Measurements from ENCODE around the gene RAD51B.

The RAD51B gene

DNA sequence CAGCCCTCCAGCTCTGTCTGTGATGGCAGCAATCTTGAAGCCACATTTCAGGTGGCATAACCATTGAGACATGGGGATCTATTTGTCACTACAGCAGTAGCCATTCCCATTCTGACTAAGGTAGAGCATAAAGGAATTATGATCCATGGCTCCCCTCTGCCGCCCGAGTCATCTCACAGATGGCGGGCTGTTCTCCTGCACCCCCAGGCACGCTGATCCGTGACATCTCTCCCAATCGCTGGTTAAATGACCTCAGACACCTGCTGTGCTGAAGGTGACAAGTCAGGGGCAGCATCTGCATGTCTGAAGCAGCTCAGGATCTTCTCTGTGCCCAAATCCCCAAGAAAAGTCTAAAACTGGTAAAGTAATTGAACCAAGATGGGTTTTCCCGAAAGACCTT lies 849.0 kb downstream of the RAD51B start:
- Histone ChIP-seq H3K56ac (ENCODE audit: low read length) (no peak overlapping the region), H3K36me3 (ENCODE audit: control insufficient read depth, insufficient read depth, low read length) (no peaks in the 10 kb centered on the region), H3K4me1 (ENCODE audit: control insufficient read depth, low read depth, low read length) (no peaks in the 10 kb centered on the region), H3K18ac (ENCODE audit: low read length) (no peak overlapping the region), H3K4me3 (ENCODE audit: low read length) (no peak overlapping the region), H3K27ac (ENCODE audit: low read depth, low read length) (no peak overlapping the region), H2BK15ac (replicated peaks; ENCODE audit: low read depth) (no peak overlapping the region), H3K4ac (ENCODE audit: low read depth, low read length) (no peak overlapping the region), H4K8ac (ENCODE audit: low read depth, low read length) (no peak overlapping the region), H3K79me2 (ENCODE audit: control insufficient read depth, insufficient read depth, low read length) (no peaks in the 10 kb centered on the region), H2BK5ac (ENCODE audit: low read length) (no peak overlapping the region), H3K79me1 (ENCODE audit: low read length) (no peaks in the 10 kb centered on the region), H3K4me2 (ENCODE audit: low read length) (no peak overlapping the region), H3K27me3 (ENCODE audit: insufficient read depth, low read length, poor library complexity) (no peaks in the 10 kb centered on the region), H2AK5ac (ENCODE audit: low read length) (no peak overlapping the region), H4K5ac (ENCODE audit: low read length) (no peak overlapping the region), H3K9ac (ENCODE audit: low read length) (no peak overlapping the region), H2BK120ac (ENCODE audit: low read depth, low read length) (no peak overlapping the region), H3K23ac (ENCODE audit: low read length) (no peak overlapping the region)
- no peak for DNase-seq
- WGBS (ENCODE audit: extremely low coverage, insufficient coverage, low lambda C conversion rate): no CpG with 5 or more reads among the region's 7 CpGs

DNA sequence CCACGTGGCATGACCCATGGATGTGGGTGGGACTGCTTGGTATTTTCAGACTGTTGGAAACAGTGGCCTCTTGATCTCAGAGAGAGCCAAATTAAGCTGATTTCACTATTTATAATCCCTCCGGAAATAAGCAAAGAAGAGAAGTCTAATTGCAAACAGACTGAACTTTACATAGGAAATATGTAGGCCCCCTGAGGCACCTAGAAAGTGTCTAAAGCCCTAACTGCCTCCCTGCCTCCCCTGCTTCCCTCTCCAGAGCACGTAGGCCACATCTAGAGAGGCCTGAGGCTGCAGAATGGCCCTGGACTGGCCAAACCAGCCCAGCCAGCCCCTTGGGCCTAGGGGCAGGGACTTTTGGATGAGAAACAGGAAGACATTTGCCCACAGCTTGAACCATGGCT lies 849.5 kb downstream of the RAD51B start:
- H3K9ac ChIP-seq (ENCODE audit: low read length): no peak overlapping the region
- H3K4me1 ChIP-seq (ENCODE audit: control insufficient read depth, low read depth, low read length): no peaks in the 10 kb centered on the region
- no peak overlapping the region for H4K8ac ChIP-seq (ENCODE audit: low read depth, low read length)
- H2BK15ac ChIP-seq (replicated peaks; ENCODE audit: low read depth): no peak overlapping the region
- no peak overlapping the region for H3K4me3 ChIP-seq (ENCODE audit: low read length)
- no CpG with 5 or more reads among the region's 3 CpGs for WGBS (ENCODE audit: extremely low coverage, insufficient coverage, low lambda C conversion rate)
- H2AK5ac ChIP-seq (ENCODE audit: low read length): no peak overlapping the region
- no peak overlapping the region for H4K5ac ChIP-seq (ENCODE audit: low read length)
- no peak overlapping the region for H3K4me2 ChIP-seq (ENCODE audit: low read length)
- H2BK120ac ChIP-seq (ENCODE audit: low read depth, low read length): no peak overlapping the region
- H3K36me3 ChIP-seq (ENCODE audit: control insufficient read depth, insufficient read depth, low read length): no peaks in the 10 kb centered on the region
- H3K27ac ChIP-seq (ENCODE audit: low read depth, low read length): no peak overlapping the region
- no peak overlapping the region for H3K4ac ChIP-seq (ENCODE audit: low read depth, low read length)
- peak; percentile 49 for DNase-seq
- H3K79me1 ChIP-seq (ENCODE audit: low read length): no peaks in the 10 kb centered on the region
- no peaks in the 10 kb centered on the region for H3K27me3 ChIP-seq (ENCODE audit: insufficient read depth, low read length, poor library complexity)
- no peak overlapping the region for H3K23ac ChIP-seq (ENCODE audit: low read length)
- H3K56ac ChIP-seq (ENCODE audit: low read length): no peak overlapping the region
- H3K18ac ChIP-seq (ENCODE audit: low read length): no peak overlapping the region
- H3K79me2 ChIP-seq (ENCODE audit: control insufficient read depth, insufficient read depth, low read length): no peaks in the 10 kb centered on the region
- H2BK5ac ChIP-seq (ENCODE audit: low read length): no peak overlapping the region

DNA sequence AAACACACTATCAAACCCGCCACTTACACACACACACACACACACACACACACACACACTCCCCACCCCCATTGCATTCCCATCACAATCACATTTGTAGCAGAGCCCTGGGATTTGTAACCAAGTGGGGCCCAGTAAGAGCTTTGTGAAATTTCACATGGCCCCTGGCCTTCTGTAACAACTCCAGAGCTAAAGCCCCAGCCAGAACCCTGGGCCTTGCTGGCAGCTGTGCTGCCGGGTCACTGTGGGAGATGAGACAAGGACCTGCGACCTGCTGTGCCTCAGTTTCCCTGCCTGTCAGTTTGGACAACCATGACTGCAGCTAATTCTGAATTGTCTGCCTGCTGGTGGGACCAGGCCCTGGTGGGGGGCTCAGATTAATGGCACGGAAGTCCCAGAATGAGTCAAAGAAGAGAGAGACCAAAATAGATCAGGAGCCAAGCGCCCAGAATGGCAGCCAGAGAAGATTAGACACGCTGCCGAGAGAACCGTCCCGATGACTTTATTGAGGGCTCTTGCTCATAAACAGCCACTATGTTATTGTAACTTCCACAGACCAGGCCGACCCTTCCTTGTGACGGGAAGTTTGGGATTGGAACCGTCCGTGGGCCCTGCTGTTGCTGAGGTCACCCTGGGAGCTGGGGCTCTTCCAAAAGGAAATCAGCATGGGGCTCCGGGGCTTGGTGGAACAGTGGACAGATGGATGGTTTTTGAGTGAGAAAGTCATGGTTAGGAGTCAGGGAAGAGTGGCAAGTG lies 850.2 kb downstream of the RAD51B start:
- DNase-seq: no peak
- H3K4ac ChIP-seq (ENCODE audit: low read depth, low read length): no peak overlapping the region
- H3K4me3 ChIP-seq (ENCODE audit: low read length): no peak overlapping the region
- H3K9ac ChIP-seq (ENCODE audit: low read length): no peak overlapping the region
- H2BK120ac ChIP-seq (ENCODE audit: low read depth, low read length): no peak overlapping the region
- H3K27ac ChIP-seq (ENCODE audit: low read depth, low read length): no peak overlapping the region
- H2AK5ac ChIP-seq (ENCODE audit: low read length): no peak overlapping the region
- no peak overlapping the region for H2BK15ac ChIP-seq (replicated peaks; ENCODE audit: low read depth)
- no peaks in the 10 kb centered on the region for H3K4me1 ChIP-seq (ENCODE audit: control insufficient read depth, low read depth, low read length)
- no peaks in the 10 kb centered on the region for H3K79me1 ChIP-seq (ENCODE audit: low read length)
- H3K36me3 ChIP-seq (ENCODE audit: control insufficient read depth, insufficient read depth, low read length): no peaks in the 10 kb centered on the region
- no peak overlapping the region for H4K5ac ChIP-seq (ENCODE audit: low read length)
- H3K56ac ChIP-seq (ENCODE audit: low read length): no peak overlapping the region
- H2BK5ac ChIP-seq (ENCODE audit: low read length): no peak overlapping the region
- no peak overlapping the region for H3K18ac ChIP-seq (ENCODE audit: low read length)
- WGBS (ENCODE audit: extremely low coverage, insufficient coverage, low lambda C conversion rate): no CpG with 5 or more reads among the region's 14 CpGs
- no peak overlapping the region for H3K23ac ChIP-seq (ENCODE audit: low read length)
- no peaks in the 10 kb centered on the region for H3K27me3 ChIP-seq (ENCODE audit: insufficient read depth, low read length, poor library complexity)
- no peak overlapping the region for H3K4me2 ChIP-seq (ENCODE audit: low read length)
- no peak overlapping the region for H4K8ac ChIP-seq (ENCODE audit: low read depth, low read length)
- H3K79me2 ChIP-seq (ENCODE audit: control insufficient read depth, insufficient read depth, low read length): no peaks in the 10 kb centered on the region

DNA sequence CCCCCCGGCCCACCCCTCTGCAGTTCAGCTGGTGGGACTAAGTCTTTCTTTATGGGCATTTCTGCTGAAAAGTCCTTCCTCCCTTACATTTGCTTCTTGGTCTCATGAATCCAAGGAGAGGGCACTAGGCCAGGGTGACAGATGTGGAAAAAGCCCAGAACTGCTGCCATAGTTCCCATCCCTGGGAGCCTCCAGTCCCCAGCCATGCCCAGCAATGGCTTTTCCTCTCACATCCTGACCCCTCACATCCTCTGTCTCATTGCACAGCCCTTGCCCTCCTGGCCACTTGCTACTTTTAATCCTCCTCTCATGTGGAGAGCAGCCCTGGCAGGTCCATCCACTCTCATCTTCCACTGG lies 850.8 kb downstream of the RAD51B start:
- no peak overlapping the region for H3K23ac ChIP-seq (ENCODE audit: low read length)
- H2BK120ac ChIP-seq (ENCODE audit: low read depth, low read length): no peak overlapping the region
- H3K56ac ChIP-seq (ENCODE audit: low read length): no peak overlapping the region
- no peak overlapping the region for H3K4ac ChIP-seq (ENCODE audit: low read depth, low read length)
- WGBS (ENCODE audit: extremely low coverage, insufficient coverage, low lambda C conversion rate): no CpG with 5 or more reads among the region's 1 CpG
- H3K79me1 ChIP-seq (ENCODE audit: low read length): no peaks in the 10 kb centered on the region
- H3K4me2 ChIP-seq (ENCODE audit: low read length): no peak overlapping the region
- H3K27ac ChIP-seq (ENCODE audit: low read depth, low read length): no peak overlapping the region
- DNase-seq: no peak
- no peaks in the 10 kb centered on the region for H3K27me3 ChIP-seq (ENCODE audit: insufficient read depth, low read length, poor library complexity)
- H2AK5ac ChIP-seq (ENCODE audit: low read length): no peak overlapping the region
- H3K79me2 ChIP-seq (ENCODE audit: control insufficient read depth, insufficient read depth, low read length): no peaks in the 10 kb centered on the region
- no peak overlapping the region for H3K18ac ChIP-seq (ENCODE audit: low read length)
- H4K5ac ChIP-seq (ENCODE audit: low read length): no peak overlapping the region
- no peak overlapping the region for H4K8ac ChIP-seq (ENCODE audit: low read depth, low read length)
- H2BK15ac ChIP-seq (replicated peaks; ENCODE audit: low read depth): no peak overlapping the region
- no peak overlapping the region for H3K4me3 ChIP-seq (ENCODE audit: low read length)
- H3K9ac ChIP-seq (ENCODE audit: low read length): no peak overlapping the region
- no peak overlapping the region for H2BK5ac ChIP-seq (ENCODE audit: low read length)
- H3K4me1 ChIP-seq (ENCODE audit: control insufficient read depth, low read depth, low read length): no peaks in the 10 kb centered on the region
- H3K36me3 ChIP-seq (ENCODE audit: control insufficient read depth, insufficient read depth, low read length): no peaks in the 10 kb centered on the region

DNA sequence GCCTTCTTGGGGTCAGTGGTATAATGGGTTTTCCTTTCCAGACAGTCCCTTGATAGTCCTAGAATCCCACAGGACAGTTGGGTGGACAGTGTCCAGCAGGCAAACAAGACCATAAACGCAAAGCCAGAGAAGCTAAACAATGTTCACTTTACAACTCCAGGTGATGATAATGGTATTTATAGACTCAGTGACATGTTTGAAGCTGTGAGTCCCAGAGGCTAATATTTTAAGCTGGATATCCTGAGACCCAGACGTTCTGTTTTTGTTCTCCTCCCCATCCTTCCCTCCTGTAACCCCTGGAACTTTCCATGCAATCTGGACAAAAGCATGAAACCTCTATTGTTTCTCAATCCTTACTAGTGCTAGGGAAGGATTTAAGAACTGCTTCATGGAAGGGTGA lies 852.3 kb downstream of the RAD51B start:
- no peak overlapping the region for H4K5ac ChIP-seq (ENCODE audit: low read length)
- no peaks in the 10 kb centered on the region for H3K79me1 ChIP-seq (ENCODE audit: low read length)
- H3K9ac ChIP-seq (ENCODE audit: low read length): no peak overlapping the region
- no peak overlapping the region for H4K8ac ChIP-seq (ENCODE audit: low read depth, low read length)
- H3K4me3 ChIP-seq (ENCODE audit: low read length): no peak overlapping the region
- no CpG with 5 or more reads among the region's 2 CpGs for WGBS (ENCODE audit: extremely low coverage, insufficient coverage, low lambda C conversion rate)
- DNase-seq: no peak
- no peaks in the 10 kb centered on the region for H3K79me2 ChIP-seq (ENCODE audit: control insufficient read depth, insufficient read depth, low read length)
- H2BK15ac ChIP-seq (replicated peaks; ENCODE audit: low read depth): no peak overlapping the region
- no peaks in the 10 kb centered on the region for H3K4me1 ChIP-seq (ENCODE audit: control insufficient read depth, low read depth, low read length)
- H2BK5ac ChIP-seq (ENCODE audit: low read length): no peak overlapping the region
- no peak overlapping the region for H3K56ac ChIP-seq (ENCODE audit: low read length)
- no peak overlapping the region for H3K4ac ChIP-seq (ENCODE audit: low read depth, low read length)
- H3K27ac ChIP-seq (ENCODE audit: low read depth, low read length): no peak overlapping the region
- no peak overlapping the region for H2AK5ac ChIP-seq (ENCODE audit: low read length)
- no peak overlapping the region for H2BK120ac ChIP-seq (ENCODE audit: low read depth, low read length)
- no peak overlapping the region for H3K18ac ChIP-seq (ENCODE audit: low read length)
- H3K23ac ChIP-seq (ENCODE audit: low read length): no peak overlapping the region
- H3K27me3 ChIP-seq (ENCODE audit: insufficient read depth, low read length, poor library complexity): no peaks in the 10 kb centered on the region
- no peaks in the 10 kb centered on the region for H3K36me3 ChIP-seq (ENCODE audit: control insufficient read depth, insufficient read depth, low read length)
- no peak overlapping the region for H3K4me2 ChIP-seq (ENCODE audit: low read length)
